ENCODE data around the gene MAST4.

- TF ChIP-seq CTCF (IDR thresholded peaks at IDR 0.05) (no peak), POLR2A (IDR thresholded peaks at IDR 0.05) (no peak)
Measured at GRCh38 chr5:67051164-67051563, 455.0 kb downstream of the MAST4 start.

Measured in uterus (tissue), 2 donors.